ENCODE measurements around the gene TBKBP1. TPM values are rescaled to one million over a fixed set of nuclear protein-coding genes. Genes with fewer than 3 reads are reported as not detected.

TBKBP1 gene
- total and polyA plus RNA-seq, 2 experiments from 2014 or later: 22.6 to 143 TPM

GRCh38 chr17:47686276-47686635 lies 7.7 kb upstream of the TBKBP1 start:
- Histone ChIP-seq H3K4me1 (ENCODE audit: low read depth) (no peaks in the 10 kb centered on the region), H3K4me3 (no peak overlapping the region), H3K9me3 (ENCODE audit: low read depth) (no peaks in the 10 kb centered on the region), H3K27me3 (no peaks in the 10 kb centered on the region), H3K27ac (peak overlapping the region; percentile 70), H3K36me3 (peaks cover 19% of the 10 kb centered on the region)
- no peak for TF ChIP-seq CTCF (IDR thresholded peaks at IDR 0.05; ENCODE audit: low read depth, low read length)
- DNase-seq (ENCODE audit: low read depth in 1 of 2, low spot score in 1 of 2): no peak

GRCh38 chr17:47686664-47687327 lies 7.2 kb upstream of the TBKBP1 start:
- Histone ChIP-seq H3K36me3 (peaks cover 17% of the 10 kb centered on the region), H3K27ac (peak overlapping the region; percentile 70), H3K4me3 (no peak overlapping the region), H3K27me3 (no peaks in the 10 kb centered on the region), H3K4me1 (ENCODE audit: low read depth) (no peaks in the 10 kb centered on the region), H3K9me3 (ENCODE audit: low read depth) (no peaks in the 10 kb centered on the region)
- DNase-seq (ENCODE audit: low read depth in 1 of 2, low spot score in 1 of 2): no peak
- TF ChIP-seq CTCF (IDR thresholded peaks at IDR 0.05; ENCODE audit: low read depth, low read length): no peak

GRCh38 chr17:47687328-47687690 lies 6.7 kb upstream of the TBKBP1 start:
- H3K4me3 ChIP-seq: no peak overlapping the region
- H3K27me3 ChIP-seq: no peaks in the 10 kb centered on the region
- DNase-seq (ENCODE audit: low read depth in 1 of 2, low spot score in 1 of 2): no peak
- no peak for TF ChIP-seq CTCF (IDR thresholded peaks at IDR 0.05; ENCODE audit: low read depth, low read length)
- peaks cover 2% of the 10 kb centered on the region for H3K4me1 ChIP-seq (ENCODE audit: low read depth)
- H3K9me3 ChIP-seq (ENCODE audit: low read depth): no peaks in the 10 kb centered on the region
- peak overlapping the region; percentile 70 for H3K27ac ChIP-seq
- H3K36me3 ChIP-seq: peaks cover 12% of the 10 kb centered on the region

GRCh38 chr17:47687748-47688147 lies 6.2 kb upstream of the TBKBP1 start:
- Histone ChIP-seq H3K9me3 (ENCODE audit: low read depth) (no peaks in the 10 kb centered on the region), H3K36me3 (peaks cover 8% of the 10 kb centered on the region), H3K4me3 (no peak overlapping the region)

GRCh38 chr17:47690121-47690520 lies 3.8 kb upstream of the TBKBP1 start:
- Histone ChIP-seq H3K4me1 (ENCODE audit: low read depth) (peaks cover 14% of the 10 kb centered on the region), H3K9me3 (ENCODE audit: low read depth) (no peaks in the 10 kb centered on the region), H3K27me3 (no peaks in the 10 kb centered on the region), H3K36me3 (no peaks in the 10 kb centered on the region), H3K4me3 (no peak overlapping the region), H3K27ac (no peak overlapping the region)
- no peak for DNase-seq (ENCODE audit: low read depth in 1 of 2, low spot score in 1 of 2)
- no peak for TF ChIP-seq CTCF (IDR thresholded peaks at IDR 0.05; ENCODE audit: low read depth, low read length)

More at GRCh38 chr17:47687748-47688147, 6.2 kb upstream of the TBKBP1 start:
- Histone ChIP-seq H3K27ac (peak overlapping the region; percentile 70), H3K4me1 (ENCODE audit: low read depth) (peaks cover 6% of the 10 kb centered on the region), H3K27me3 (no peaks in the 10 kb centered on the region)
- no peak for DNase-seq (ENCODE audit: low read depth in 1 of 2, low spot score in 1 of 2)
- TF ChIP-seq CTCF (IDR thresholded peaks at IDR 0.05; ENCODE audit: low read depth, low read length): no peak
